ENCODE results near the gene HACD1.

GRCh38 chr10:17624996-17625395 is 7.8 kb upstream of the HACD1 start:
- TF ChIP-seq YY1 (IDR thresholded peaks at IDR 0.05; ENCODE audit: insufficient read depth, insufficient read length) (no peak), ZNF274 (IDR thresholded peaks at IDR 0.05; ENCODE audit: low read depth, low read length) (no peak)

All from NT2/D1 (cell line).